Breast epithelium (tissue), 4 donors: ENCODE data around the gene OR12D1. TPM values are rescaled to one million over a fixed set of nuclear protein-coding genes. Genes with fewer than 3 reads are reported as not detected.
"Not testable (repeated sequence)": the region's sequence is repeated elsewhere in the genome, so short reads cannot be mapped to it uniquely, and the experiment has no call there.

Experiments
- DNase-seq, 2 donors: peaks; one replicate each; pipeline ENCODE4 v3.0.0-alpha.2; 2019; ENCODE audit warnings: low spot score in 2 of 2
- H3K27ac ChIP-seq, 2 donors: fragments of 200-600 bp; sonication (generic) in 1 of 2; one replicate each; pipeline ENCODE4 v1.5.1; 2016 to 2019; ENCODE audit warnings: mild to moderate bottlenecking in 1 of 2
- H3K27me3 ChIP-seq, 2 donors: fragments of 200-600 bp; sonication (generic) in 1 of 2; one replicate each; pipeline versions ENCODE4 v1.5.1 to v1.6.0; 2017 to 2019; ENCODE audit warnings: control low read depth in 1 of 2, mild to moderate bottlenecking in 1 of 2
- H3K36me3 ChIP-seq: fragments of 200-600 bp; one replicate; pipeline ENCODE4 v1.5.1; 2019
- H3K4me1 ChIP-seq, 2 donors: fragments of 200-600 bp; sonication (generic); one replicate each; pipeline ENCODE4 v1.5.1; 2016 to 2019; ENCODE audit warnings: control low read depth in 1 of 2
- H3K4me3 ChIP-seq, 3 donors: fragments of 200-600 bp; sonication (generic); 1 replicate in 2 of 3; 2 replicates in 1 of 3; pipeline ENCODE4 v1.5.1; 2016 to 2019; ENCODE audit warnings: mild to moderate bottlenecking in 3 of 3, moderate library complexity in 2 of 3
- H3K9me3 ChIP-seq, 2 donors: fragments of 200-600 bp; sonication (generic) in 1 of 2; one replicate each; pipeline ENCODE4 v1.5.1; 2016 to 2019; ENCODE audit warnings: control low read depth in 1 of 2
- POLR2A ChIP-seq: fragments of 450-650 bp; IDR thresholded peaks from one replicate; pipeline ENCODE4 v1.6.1; 2016; ENCODE audit warnings: antibody characterized with exemption, mild to moderate bottlenecking, moderate library complexity
- POLR2AphosphoS5 ChIP-seq, 3 donors: sonication (generic); formaldehyde crosslinking; IDR thresholded peaks; one replicate each; pipeline ENCODE4 v1.6.1; 2017; ENCODE audit warnings: antibody characterized with exemption in 3 of 3
- intact Hi-C: fragments of 100-400 bp; cut with DNase I; formaldehyde crosslinking; loops from one replicate; pipeline ENCODE4 v1.15.1; 2023; ENCODE audit warnings: low total_unique reads
- total RNA-seq, 3 donors: library from RNA; depleted of rRNA; stranded (reverse); fragments of >200 nt; gene quantifications; one replicate each; pipeline ENCODE4 v1.1.0, GENCODE V29; 2016
- TF ChIP-seq, protein P1 (sequence below), 3 donors: fragments of 450-650 bp; IDR thresholded peaks; one replicate each; pipeline ENCODE4 v1.5.1; 2016 to 2017; ENCODE audit warnings: antibody characterized with exemption in 3 of 3, mild to moderate bottlenecking in 3 of 3, moderate library complexity in 3 of 3

OR12D1 gene
- total RNA-seq, 3 donors from 2014 or later: not detected

DNA sequence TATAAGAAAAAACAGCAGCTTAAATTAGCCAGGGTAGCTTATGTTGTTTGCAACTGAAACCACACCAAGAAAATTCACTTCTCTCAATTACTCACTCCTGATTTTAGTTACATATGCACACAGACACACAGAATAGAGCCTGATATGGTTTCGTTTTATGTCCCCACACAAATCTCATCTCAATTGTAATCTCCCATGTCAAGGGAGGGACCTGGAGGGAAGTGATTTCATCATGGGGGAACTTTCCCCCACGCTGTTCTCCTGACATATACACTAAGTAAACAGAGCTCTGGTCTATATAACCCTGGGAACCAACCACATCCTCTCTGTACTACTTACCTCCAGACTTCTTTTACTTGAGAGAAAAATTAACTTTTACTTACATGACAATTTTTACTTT lies 9.8 kb downstream of the OR12D1 start:
- no peak overlapping the region for H3K27ac ChIP-seq
- H3K27me3 ChIP-seq: no peaks in the 10 kb centered on the region
- intact Hi-C loops: no loop called here
- no peaks in the 10 kb centered on the region for H3K4me1 ChIP-seq
- no peak for TF ChIP-seq POLR2A
- TF ChIP-seq POLR2AphosphoS5 (IDR thresholded peaks at IDR 0.05): no peak
- TF ChIP-seq, protein P1, sequence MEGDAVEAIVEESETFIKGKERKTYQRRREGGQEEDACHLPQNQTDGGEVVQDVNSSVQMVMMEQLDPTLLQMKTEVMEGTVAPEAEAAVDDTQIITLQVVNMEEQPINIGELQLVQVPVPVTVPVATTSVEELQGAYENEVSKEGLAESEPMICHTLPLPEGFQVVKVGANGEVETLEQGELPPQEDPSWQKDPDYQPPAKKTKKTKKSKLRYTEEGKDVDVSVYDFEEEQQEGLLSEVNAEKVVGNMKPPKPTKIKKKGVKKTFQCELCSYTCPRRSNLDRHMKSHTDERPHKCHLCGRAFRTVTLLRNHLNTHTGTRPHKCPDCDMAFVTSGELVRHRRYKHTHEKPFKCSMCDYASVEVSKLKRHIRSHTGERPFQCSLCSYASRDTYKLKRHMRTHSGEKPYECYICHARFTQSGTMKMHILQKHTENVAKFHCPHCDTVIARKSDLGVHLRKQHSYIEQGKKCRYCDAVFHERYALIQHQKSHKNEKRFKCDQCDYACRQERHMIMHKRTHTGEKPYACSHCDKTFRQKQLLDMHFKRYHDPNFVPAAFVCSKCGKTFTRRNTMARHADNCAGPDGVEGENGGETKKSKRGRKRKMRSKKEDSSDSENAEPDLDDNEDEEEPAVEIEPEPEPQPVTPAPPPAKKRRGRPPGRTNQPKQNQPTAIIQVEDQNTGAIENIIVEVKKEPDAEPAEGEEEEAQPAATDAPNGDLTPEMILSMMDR (IDR thresholded peaks at IDR 0.05): no peak
- peaks cover 0 to 6% of the 10 kb centered on the region in 2 donors for H3K9me3 ChIP-seq
- DNase-seq: no peak
- no peaks in the 10 kb centered on the region for H3K36me3 ChIP-seq
- H3K4me3 ChIP-seq: no peak overlapping the region

DNA sequence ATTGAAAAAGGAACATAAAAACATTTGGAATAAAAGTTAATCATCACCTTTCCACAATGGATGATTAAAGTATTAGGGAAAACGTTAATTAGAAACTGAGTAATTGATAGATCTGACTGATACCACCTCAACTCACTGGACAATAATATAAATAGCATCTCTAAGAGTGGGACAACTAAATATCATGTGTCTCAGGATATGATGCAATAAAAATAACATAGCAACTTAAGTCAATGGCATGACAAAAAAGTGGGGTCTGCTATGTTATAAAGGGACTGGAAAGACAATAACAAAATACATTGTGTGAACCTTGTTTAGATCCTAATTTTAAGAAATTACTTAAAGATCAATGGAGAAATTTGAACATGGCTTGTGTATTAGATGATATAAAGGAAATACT lies 10.3 kb downstream of the OR12D1 start:
- no peak for DNase-seq
- Histone ChIP-seq H3K9me3 (peaks cover 0 to 6% of the 10 kb centered on the region in 2 donors), H3K4me1 (no peaks in the 10 kb centered on the region), H3K27ac (no peak overlapping the region), H3K36me3 (no peaks in the 10 kb centered on the region), H3K4me3 (no peak overlapping the region), H3K27me3 (no peaks in the 10 kb centered on the region)
- intact Hi-C loops: no loop called here
- TF ChIP-seq POLR2A (no peak), POLR2AphosphoS5 (IDR thresholded peaks at IDR 0.05) (no peak)
- TF ChIP-seq, protein P1 (IDR thresholded peaks at IDR 0.05): no peak

DNA sequence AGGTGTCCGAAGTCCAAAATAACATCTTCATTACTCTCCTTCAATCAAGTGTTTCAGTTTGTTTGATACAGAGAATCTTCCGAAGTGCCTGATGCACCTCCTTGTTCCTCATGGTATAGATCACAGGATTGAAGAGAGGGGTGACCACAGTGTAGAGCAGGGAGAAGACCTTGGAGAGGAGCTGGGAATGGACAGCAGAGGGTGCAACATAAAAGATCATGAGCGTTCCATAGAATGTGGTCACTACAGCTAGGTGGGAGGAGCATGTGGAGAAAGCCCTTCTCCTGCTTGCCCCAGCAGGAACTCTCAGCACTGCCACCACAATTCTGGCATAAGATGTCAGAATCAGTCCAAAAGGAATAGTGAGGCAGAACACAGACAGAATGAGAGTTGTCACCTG lies 11.9 kb downstream of the OR12D1 start:
- DNase-seq: no peak
- H3K4me1 ChIP-seq: no peaks in the 10 kb centered on the region
- no peak for TF ChIP-seq POLR2A
- no peak for TF ChIP-seq POLR2AphosphoS5 (IDR thresholded peaks at IDR 0.05)
- TF ChIP-seq, protein P1 (IDR thresholded peaks at IDR 0.05): no peak
- no peaks in the 10 kb centered on the region for H3K36me3 ChIP-seq
- H3K27me3 ChIP-seq: no peaks in the 10 kb centered on the region
- H3K9me3 ChIP-seq: no peaks in the 10 kb centered on the region
- intact Hi-C loops: no loop called here
- H3K27ac ChIP-seq: no peak overlapping the region
- no peak overlapping the region for H3K4me3 ChIP-seq

DNA sequence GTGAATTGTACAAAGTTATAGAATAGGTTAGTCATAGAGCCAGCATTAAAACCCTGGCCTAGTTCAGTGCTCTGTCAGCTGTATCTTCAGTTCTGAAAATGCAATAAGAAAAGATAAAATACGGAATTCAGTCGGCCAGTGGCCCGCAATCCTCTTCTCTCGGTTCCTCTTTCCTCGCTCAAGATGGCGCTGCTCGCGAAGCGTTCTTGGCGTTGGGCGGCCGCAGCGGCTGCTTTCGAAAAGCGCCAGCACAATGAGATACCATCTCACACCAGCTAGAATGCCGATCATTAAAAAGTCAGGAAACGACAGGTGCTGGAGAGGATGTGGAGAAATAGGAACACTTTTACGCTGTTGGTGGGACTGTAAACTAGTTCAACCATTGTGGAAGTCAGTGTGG lies 22.0 kb downstream of the OR12D1 start:
- H3K27ac ChIP-seq, H3K4me3 ChIP-seq, H3K27me3 ChIP-seq, DNase-seq, H3K9me3 ChIP-seq, H3K4me1 ChIP-seq, intact Hi-C loops, H3K36me3 ChIP-seq: not testable (repeated sequence)

DNA sequence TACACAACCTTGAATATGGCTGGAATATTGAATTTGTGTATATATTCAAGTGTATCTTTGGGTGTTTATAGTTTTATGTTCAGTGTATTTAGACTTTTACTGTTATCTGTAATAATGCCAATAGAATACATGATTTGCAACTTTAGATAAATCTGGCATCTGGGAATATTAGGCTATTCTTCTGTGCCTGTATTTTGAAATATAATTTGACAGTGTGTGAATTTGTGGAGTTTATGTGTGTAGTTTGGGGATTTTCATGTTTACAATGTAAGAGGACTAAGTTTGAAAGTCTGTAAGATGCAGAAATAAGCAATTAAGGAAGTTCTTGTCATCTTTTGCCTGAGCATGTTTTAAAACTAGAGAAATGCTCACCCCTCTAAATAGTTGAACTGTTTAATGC lies 24.3 kb downstream of the OR12D1 start, which contains the start of gene OR10C1:
Gene OR10C1, plus strand, starts transcription at position 301 of the 400 bp plus-strand sequence. CDS start 710 bp downstream, outside the sequence.
- peaks cover 1 to 4% of the 10 kb centered on the region in 2 donors for H3K9me3 ChIP-seq
- DNase-seq: no peak
- no peaks in the 10 kb centered on the region for H3K4me1 ChIP-seq
- no peak within 1 kb of the TSS for H3K4me3 ChIP-seq
- TF ChIP-seq, protein P1 (IDR thresholded peaks at IDR 0.05): no peak
- TF ChIP-seq POLR2A (no peak), POLR2AphosphoS5 (IDR thresholded peaks at IDR 0.05) (no peak)
- H3K36me3 ChIP-seq: no peaks in the 10 kb centered on the region
- intact Hi-C loops: no loop called here
- H3K27me3 ChIP-seq: no peaks in the 10 kb centered on the region
- no peak within 1 kb of the TSS for H3K27ac ChIP-seq

DNA sequence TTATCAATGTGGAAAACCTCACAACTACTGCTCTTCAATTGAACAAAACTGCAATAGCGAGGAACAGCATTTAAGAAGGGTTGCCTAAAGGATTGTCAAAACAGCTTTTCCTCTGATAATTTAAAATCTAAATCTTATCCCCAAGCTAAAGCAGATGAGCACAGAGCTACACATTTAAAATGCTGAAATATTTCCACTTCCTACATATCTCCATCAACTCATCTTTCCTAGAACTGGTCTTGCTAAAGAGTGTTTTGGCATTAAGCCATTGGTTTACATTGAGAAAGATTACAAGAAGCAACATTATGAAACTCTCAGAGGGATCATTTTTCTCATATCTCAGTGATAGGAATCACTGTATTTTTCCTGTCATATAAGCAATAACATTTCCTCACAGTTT lies 28.0 kb downstream of the OR12D1 start:
- no peaks in the 10 kb centered on the region for H3K4me1 ChIP-seq
- no peaks in the 10 kb centered on the region for H3K27me3 ChIP-seq
- no peak overlapping the region for H3K4me3 ChIP-seq
- no peak for DNase-seq
- TF ChIP-seq POLR2A (no peak), POLR2AphosphoS5 (IDR thresholded peaks at IDR 0.05) (no peak)
- TF ChIP-seq, protein P1 (IDR thresholded peaks at IDR 0.05): no peak
- H3K9me3 ChIP-seq: peaks cover 3 to 7% of the 10 kb centered on the region in 2 donors
- H3K36me3 ChIP-seq: no peaks in the 10 kb centered on the region
- no peak overlapping the region for H3K27ac ChIP-seq
- intact Hi-C loops: no loop called here

DNA sequence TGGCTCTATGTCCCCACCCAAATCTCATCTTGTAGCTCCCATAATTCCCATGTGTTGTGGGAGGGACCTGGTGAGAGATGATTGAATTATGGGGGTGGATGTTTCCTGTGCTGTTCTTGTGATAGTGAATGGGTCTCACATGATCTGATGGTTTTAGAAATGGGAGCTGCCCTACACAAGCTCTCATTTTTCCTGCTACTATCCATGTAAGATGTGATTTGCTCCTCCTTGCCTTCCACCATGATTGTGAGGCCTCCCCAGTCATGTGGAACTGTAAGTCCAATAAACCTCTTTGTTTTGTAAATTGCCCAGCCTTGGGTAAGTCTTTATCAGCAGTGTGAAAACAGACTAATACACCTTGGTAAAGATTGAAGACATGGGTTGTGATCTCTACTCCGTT lies 29.3 kb downstream of the OR12D1 start:
- H3K4me1 ChIP-seq, H3K9me3 ChIP-seq, H3K27ac ChIP-seq, intact Hi-C loops, H3K36me3 ChIP-seq, H3K4me3 ChIP-seq, H3K27me3 ChIP-seq, DNase-seq: not testable (repeated sequence)
